ENCODE measurements around the gene ZSCAN20.

DNA sequence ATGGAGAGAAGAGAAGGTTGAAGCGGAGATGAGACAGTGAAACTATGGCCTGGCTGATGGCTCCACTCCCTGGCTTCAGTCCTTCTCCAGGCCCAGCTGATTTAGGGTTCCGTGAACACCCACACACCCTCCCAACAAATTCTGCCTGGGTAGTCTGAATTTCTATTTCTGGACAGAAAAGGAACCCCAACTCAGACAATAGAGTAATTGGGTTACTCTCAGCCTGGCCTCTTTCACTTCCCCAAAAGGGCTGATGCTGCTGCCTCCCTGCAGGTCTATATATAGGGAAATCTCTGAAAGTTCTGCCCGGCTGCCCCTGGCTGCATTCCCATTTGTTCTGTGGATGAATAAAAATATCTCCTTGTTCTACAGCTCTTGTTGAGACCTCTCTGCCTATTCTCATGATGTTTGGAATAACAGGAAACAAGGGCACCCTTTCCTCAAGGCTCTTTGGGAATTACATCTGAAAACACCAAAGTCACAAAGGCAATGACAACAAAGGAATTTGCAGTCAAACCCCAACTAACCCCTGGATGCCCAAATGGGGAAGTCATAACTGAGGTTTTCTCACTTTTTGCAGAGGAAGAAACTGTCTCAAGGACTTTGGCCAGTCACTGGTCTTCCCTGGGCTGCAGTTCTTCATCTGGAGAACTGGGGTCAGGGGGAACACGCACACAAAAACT is 11.4 kb upstream of the ZSCAN20 start:
- TF ChIP-seq FOXK1 (CRISPR knock-in tag; IDR thresholded peaks at IDR 0.05; ENCODE audit: borderline replicate concordance): no peak
- TF ChIP-seq CTCF (IDR thresholded peaks at IDR 0.05 in 2 of 3, conservative IDR thresholded peaks at IDR 0.05 in 1 of 3; ENCODE audit: insufficient read depth in 2 of 3, low read depth in 1 of 3, low read length in 3 of 3): no peak
- TF ChIP-seq RBM25 (IDR thresholded peaks at IDR 0.05; ENCODE audit: low read depth, low read length, severe bottlenecking): no peak
- TF ChIP-seq, protein P1, sequence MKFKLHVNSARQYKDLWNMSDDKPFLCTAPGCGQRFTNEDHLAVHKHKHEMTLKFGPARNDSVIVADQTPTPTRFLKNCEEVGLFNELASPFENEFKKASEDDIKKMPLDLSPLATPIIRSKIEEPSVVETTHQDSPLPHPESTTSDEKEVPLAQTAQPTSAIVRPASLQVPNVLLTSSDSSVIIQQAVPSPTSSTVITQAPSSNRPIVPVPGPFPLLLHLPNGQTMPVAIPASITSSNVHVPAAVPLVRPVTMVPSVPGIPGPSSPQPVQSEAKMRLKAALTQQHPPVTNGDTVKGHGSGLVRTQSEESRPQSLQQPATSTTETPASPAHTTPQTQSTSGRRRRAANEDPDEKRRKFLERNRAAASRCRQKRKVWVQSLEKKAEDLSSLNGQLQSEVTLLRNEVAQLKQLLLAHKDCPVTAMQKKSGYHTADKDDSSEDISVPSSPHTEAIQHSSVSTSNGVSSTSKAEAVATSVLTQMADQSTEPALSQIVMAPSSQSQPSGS (CRISPR knock-in tag; IDR thresholded peaks at IDR 0.05): no peak
- TF ChIP-seq, protein P2, sequence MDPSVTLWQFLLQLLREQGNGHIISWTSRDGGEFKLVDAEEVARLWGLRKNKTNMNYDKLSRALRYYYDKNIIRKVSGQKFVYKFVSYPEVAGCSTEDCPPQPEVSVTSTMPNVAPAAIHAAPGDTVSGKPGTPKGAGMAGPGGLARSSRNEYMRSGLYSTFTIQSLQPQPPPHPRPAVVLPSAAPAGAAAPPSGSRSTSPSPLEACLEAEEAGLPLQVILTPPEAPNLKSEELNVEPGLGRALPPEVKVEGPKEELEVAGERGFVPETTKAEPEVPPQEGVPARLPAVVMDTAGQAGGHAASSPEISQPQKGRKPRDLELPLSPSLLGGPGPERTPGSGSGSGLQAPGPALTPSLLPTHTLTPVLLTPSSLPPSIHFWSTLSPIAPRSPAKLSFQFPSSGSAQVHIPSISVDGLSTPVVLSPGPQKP (CRISPR knock-in tag; IDR thresholded peaks at IDR 0.05): no peak
- TF ChIP-seq HMG20B (CRISPR knock-in tag; IDR thresholded peaks at IDR 0.05): no peak
- no peak for TF ChIP-seq CEBPB (tag; IDR thresholded peaks at IDR 0.05)
- TF ChIP-seq, protein P3, sequence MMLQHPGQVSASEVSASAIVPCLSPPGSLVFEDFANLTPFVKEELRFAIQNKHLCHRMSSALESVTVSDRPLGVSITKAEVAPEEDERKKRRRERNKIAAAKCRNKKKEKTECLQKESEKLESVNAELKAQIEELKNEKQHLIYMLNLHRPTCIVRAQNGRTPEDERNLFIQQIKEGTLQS (IDR thresholded peaks at IDR 0.05): no peak
- TF ChIP-seq, protein P3 (CRISPR knock-in tag; conservative IDR thresholded peaks at IDR 0.05): no peak
- no peak for TF ChIP-seq GABPA (tag; conservative IDR thresholded peaks at IDR 0.05; ENCODE audit: low read depth)

Data from K562 (cell line).